BLaER1 treated with 17β-estradiol and CSF1 and Interleukin-3, amounts not matched to agents 10 nM and 100 nM (cell line): Measurements from ENCODE around the gene CPTP.

ENCODE experiments used
- H3K27ac ChIP-seq, 11 experiments: shearing (Covaris generic); formaldehyde crosslinking; 2 replicates each; pipeline ENCODE4 v1.8.1; 2022
- H3K27me3 ChIP-seq, 11 experiments: shearing (Covaris generic); formaldehyde crosslinking; 2 replicates each; pipeline ENCODE4 v1.8.1; 2022
- H3K36me3 ChIP-seq, 11 experiments: shearing (Covaris generic); formaldehyde crosslinking; 2 replicates each; pipeline ENCODE4 v1.8.1; 2022
- H3K4me1 ChIP-seq, 10 experiments: shearing (Covaris generic); formaldehyde crosslinking; 2 replicates each; pipeline ENCODE4 v1.8.1; 2022
- H3K4me2 ChIP-seq, 11 experiments: shearing (Covaris generic); formaldehyde crosslinking; 2 replicates each; pipeline ENCODE4 v1.8.1; 2022
- H3K4me3 ChIP-seq, 10 experiments: shearing (Covaris generic); formaldehyde crosslinking; 2 replicates each; pipeline ENCODE4 v1.8.1; 2022
- H3K9ac ChIP-seq, 11 experiments: shearing (Covaris generic); formaldehyde crosslinking; 2 replicates each; pipeline ENCODE4 v1.8.1; 2022
- H3K9me3 ChIP-seq, 11 experiments: shearing (Covaris generic); formaldehyde crosslinking; replicated peaks in 1 of 11; 2 replicates each; pipeline ENCODE4 v1.8.1; 2022
- H4K20me1 ChIP-seq, 11 experiments: shearing (Covaris generic); formaldehyde crosslinking; 2 replicates each; pipeline ENCODE4 v1.8.1; 2022
- Cebpa-rat ChIP-seq, 11 experiments: shearing (Covaris generic); IDR thresholded peaks; 2 replicates each; pipeline ENCODE4 v1.8.1; 2022

CPTP gene

GRCh38 chr1:1303736-1304135 is 20.9 kb upstream of the CPTP start:
- H3K27ac ChIP-seq: peak overlapping the region in 1 of 11 experiments; percentile 89; a peak in 1 of 22 replicates
- peaks cover 25 to 88% (median 84%) of the 10 kb centered on the region in 11 experiments; a peak in 21 of 22 replicates for H4K20me1 ChIP-seq

GRCh38 chr1:1304331-1305299 is 20.0 kb upstream of the CPTP start:
- H3K4me3 ChIP-seq: peak overlapping the region; percentile 85 to 99 (median 90)
- no peaks in the 10 kb centered on the region for H3K9me3 ChIP-seq
- H3K9ac ChIP-seq: peak overlapping the region; percentile 72 to 97 (median 90)
- peak overlapping the region in 10 of 11 experiments; percentile 52 to 89 (median 73); a peak in 20 of 22 replicates for H3K27ac ChIP-seq
- peak overlapping the region; percentile 96 to 100 (median 99) for H3K4me2 ChIP-seq
- H4K20me1 ChIP-seq: peaks cover 17 to 88% (median 81%) of the 10 kb centered on the region in 11 experiments; a peak in 21 of 22 replicates
- no peaks in the 10 kb centered on the region for H3K27me3 ChIP-seq
- peaks cover 46 to 59% (median 54%) of the 10 kb centered on the region in 10 experiments for H3K4me1 ChIP-seq
- no peak for TF ChIP-seq Cebpa-rat (IDR thresholded peaks at IDR 0.05)
- H3K36me3 ChIP-seq: peaks cover 0 to 3% (median under 1%) of the 10 kb centered on the region in 11 experiments; a peak in 12 of 22 replicates

More at GRCh38 chr1:1303736-1304135, 20.9 kb upstream of the CPTP start:
- Histone ChIP-seq H3K9me3 (no peaks in the 10 kb centered on the region), H3K9ac (peak overlapping the region in 4 of 11 experiments; percentile 37 to 97 (median 70); a peak in 6 of 22 replicates), H3K4me1 (peaks cover 48 to 63% (median 56%) of the 10 kb centered on the region in 10 experiments), H3K4me2 (peak overlapping the region; percentile 96 to 100 (median 99)), H3K36me3 (no peaks in the 10 kb centered on the region; a peak in 1 of 22 replicates), H3K4me3 (no peak overlapping the region), H3K27me3 (no peaks in the 10 kb centered on the region)
- TF ChIP-seq Cebpa-rat (IDR thresholded peaks at IDR 0.05): no peak

GRCh38 chr1:1305300-1306069 is 19.1 kb upstream of the CPTP start:
- TF ChIP-seq Cebpa-rat (IDR thresholded peaks at IDR 0.05): no peak
- H3K9me3 ChIP-seq: no peaks in the 10 kb centered on the region
- peaks cover 0 to 12% (median 9%) of the 10 kb centered on the region in 11 experiments; a peak in 17 of 22 replicates for H3K36me3 ChIP-seq
- peak overlapping the region; percentile 72 to 97 (median 90) for H3K9ac ChIP-seq
- H3K27me3 ChIP-seq: no peaks in the 10 kb centered on the region
- peak overlapping the region; percentile 96 to 100 (median 99) for H3K4me2 ChIP-seq
- peaks cover 10 to 88% (median 81%) of the 10 kb centered on the region in 11 experiments; a peak in 21 of 22 replicates for H4K20me1 ChIP-seq
- peaks cover 50 to 61% (median 57%) of the 10 kb centered on the region in 10 experiments for H3K4me1 ChIP-seq
- peak overlapping the region; percentile 7 to 89 (median 73); a peak in 20 of 22 replicates for H3K27ac ChIP-seq
- H3K4me3 ChIP-seq: peak overlapping the region; percentile 85 to 99 (median 90)

- Histone ChIP-seq H4K20me1 (peaks cover 10 to 88% (median 80%) of the 10 kb centered on the region in 11 experiments; a peak in 21 of 22 replicates), H3K27me3 (no peaks in the 10 kb centered on the region), H3K4me2 (peak overlapping the region; percentile 96 to 100 (median 99)), H3K4me1 (peaks cover 50 to 61% (median 57%) of the 10 kb centered on the region in 10 experiments), H3K27ac (peak overlapping the region in 10 of 11 experiments; percentile 52 to 89 (median 73); a peak in 19 of 22 replicates), H3K4me3 (peak overlapping the region; percentile 85 to 99 (median 90)), H3K36me3 (peaks cover 6 to 19% (median 16%) of the 10 kb centered on the region in 11 experiments; a peak in 21 of 22 replicates), H3K9me3 (no peaks in the 10 kb centered on the region), H3K9ac (peak overlapping the region; percentile 72 to 97 (median 90))
- TF ChIP-seq Cebpa-rat (IDR thresholded peaks at IDR 0.05): no peak
Observed at GRCh38 chr1:1306070-1306660, 18.4 kb upstream of the CPTP start.

GRCh38 chr1:1306661-1307260 is 17.8 kb upstream of the CPTP start:
- Histone ChIP-seq H3K36me3 (peaks cover 12 to 25% (median 22%) of the 10 kb centered on the region in 11 experiments; a peak in 21 of 22 replicates), H3K9me3 (no peaks in the 10 kb centered on the region), H3K27ac (peak overlapping the region in 9 of 11 experiments; percentile 85 to 91 (median 88); a peak in 15 of 22 replicates), H4K20me1 (peaks cover 7 to 88% (median 80%) of the 10 kb centered on the region in 11 experiments; a peak in 21 of 22 replicates), H3K4me2 (peak overlapping the region; percentile 96 to 100 (median 99)), H3K4me1 (peaks cover 50 to 61% (median 57%) of the 10 kb centered on the region in 10 experiments), H3K4me3 (peak overlapping the region; percentile 85 to 99 (median 90)), H3K9ac (peak overlapping the region; percentile 84 to 97 (median 91); a peak in 21 of 22 replicates), H3K27me3 (no peaks in the 10 kb centered on the region)
- TF ChIP-seq Cebpa-rat (IDR thresholded peaks at IDR 0.05): no peak

GRCh38 chr1:1307261-1307922 is 17.2 kb upstream of the CPTP start:
- H3K9ac ChIP-seq: peak overlapping the region; percentile 84 to 97 (median 91)
- no peak for TF ChIP-seq Cebpa-rat (IDR thresholded peaks at IDR 0.05)
- peak overlapping the region; percentile 82 to 91 (median 88) for H3K27ac ChIP-seq
- peak overlapping the region; percentile 85 to 99 (median 90) for H3K4me3 ChIP-seq
- H3K4me1 ChIP-seq: peaks cover 50 to 61% (median 57%) of the 10 kb centered on the region in 10 experiments
- H3K9me3 ChIP-seq: no peaks in the 10 kb centered on the region
- H3K36me3 ChIP-seq: peaks cover 16 to 31% (median 27%) of the 10 kb centered on the region in 11 experiments; a peak in 21 of 22 replicates
- no peaks in the 10 kb centered on the region for H3K27me3 ChIP-seq
- H3K4me2 ChIP-seq: peak overlapping the region; percentile 96 to 100 (median 99)
- peaks cover under 1 to 88% (median 77%) of the 10 kb centered on the region in 11 experiments; a peak in 21 of 22 replicates for H4K20me1 ChIP-seq
